Activated CD4-positive, alpha-beta T cell treated with anti-CD3 and anti-CD28 coated beads, Interleukin-2, amount 50 U/mL, for 24 hours (primary cell): ENCODE data around the gene CIDEB.
A peak's percentile ranks its signal among the peaks of the same experiment; 100 is the strongest.
"Not testable (repeated sequence)": the region's sequence is repeated elsewhere in the genome, so short reads cannot be mapped to it uniquely, and the experiment has no call there.

Experiments used
- DNase-seq, 2 donors: peaks; one replicate each; pipeline ENCODE4 v3.0.0-alpha.2; 2020; ENCODE audit warnings: low read depth in 1 of 2, low spot score in 1 of 2

The CIDEB gene

DNA sequence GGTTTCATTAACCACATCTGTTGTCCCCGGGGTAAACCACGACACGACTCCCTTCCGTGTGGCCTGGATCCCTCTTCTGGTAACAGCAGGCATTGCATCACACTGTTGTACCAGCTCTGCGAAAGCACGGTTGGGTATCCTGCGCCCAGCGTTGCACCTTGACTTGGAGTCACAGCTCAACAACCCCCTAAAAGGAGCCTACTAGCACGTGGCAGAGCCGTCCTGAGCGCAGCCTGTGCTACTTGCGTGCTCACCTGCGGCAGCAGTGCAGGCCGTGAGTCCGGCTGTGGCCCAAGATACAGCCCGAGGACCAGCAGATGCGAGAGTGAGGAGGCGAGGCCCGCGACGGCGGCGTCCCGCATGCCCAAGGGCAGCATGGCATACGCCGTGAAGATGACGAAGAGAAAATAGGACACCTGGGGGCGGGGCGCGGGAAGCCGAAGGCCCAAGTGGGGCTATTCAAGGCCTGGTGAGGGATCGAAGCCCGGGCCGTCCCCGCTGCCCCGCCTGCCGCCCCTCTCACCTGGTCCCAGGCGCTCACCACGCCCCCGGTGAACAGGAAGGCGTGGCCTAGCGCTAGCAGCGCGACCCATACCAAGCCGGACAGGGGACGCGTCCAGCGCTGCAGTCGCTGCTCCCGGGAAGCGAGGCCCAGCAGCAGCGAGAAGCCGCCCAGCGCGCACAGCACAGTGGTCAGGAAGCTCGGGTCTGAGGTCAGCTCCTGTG is 24.7 kb upstream of the CIDEB start:
- DNase-seq, result peak; percentile 55 to 84

DNA sequence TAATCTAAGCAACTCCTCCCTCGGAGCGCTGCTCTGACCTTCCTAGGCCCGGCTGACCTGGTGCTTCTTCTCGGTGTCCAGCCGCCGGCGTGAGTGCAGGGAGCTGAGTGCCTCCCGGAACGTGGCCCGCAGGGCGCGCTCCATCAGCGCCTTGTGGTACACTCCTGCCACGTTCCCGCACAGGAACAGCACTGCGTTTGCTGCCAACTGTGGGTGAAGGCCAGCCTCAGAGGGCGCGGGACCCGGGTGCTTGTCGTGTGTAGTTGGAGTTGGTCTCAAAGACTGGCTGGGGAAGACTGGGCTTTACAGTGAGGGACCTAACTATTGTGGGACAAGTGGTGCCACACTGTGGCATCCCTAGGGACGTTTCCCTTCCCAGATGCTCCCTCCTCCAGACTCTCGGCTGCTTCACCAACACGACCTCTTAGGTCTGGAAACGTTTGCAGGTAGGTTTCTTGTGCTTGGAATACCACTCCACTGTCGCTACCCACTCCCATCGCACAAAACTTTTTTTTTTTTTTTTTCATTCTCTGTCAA is 24.0 kb upstream of the CIDEB start:
- no peak for DNase-seq

DNA sequence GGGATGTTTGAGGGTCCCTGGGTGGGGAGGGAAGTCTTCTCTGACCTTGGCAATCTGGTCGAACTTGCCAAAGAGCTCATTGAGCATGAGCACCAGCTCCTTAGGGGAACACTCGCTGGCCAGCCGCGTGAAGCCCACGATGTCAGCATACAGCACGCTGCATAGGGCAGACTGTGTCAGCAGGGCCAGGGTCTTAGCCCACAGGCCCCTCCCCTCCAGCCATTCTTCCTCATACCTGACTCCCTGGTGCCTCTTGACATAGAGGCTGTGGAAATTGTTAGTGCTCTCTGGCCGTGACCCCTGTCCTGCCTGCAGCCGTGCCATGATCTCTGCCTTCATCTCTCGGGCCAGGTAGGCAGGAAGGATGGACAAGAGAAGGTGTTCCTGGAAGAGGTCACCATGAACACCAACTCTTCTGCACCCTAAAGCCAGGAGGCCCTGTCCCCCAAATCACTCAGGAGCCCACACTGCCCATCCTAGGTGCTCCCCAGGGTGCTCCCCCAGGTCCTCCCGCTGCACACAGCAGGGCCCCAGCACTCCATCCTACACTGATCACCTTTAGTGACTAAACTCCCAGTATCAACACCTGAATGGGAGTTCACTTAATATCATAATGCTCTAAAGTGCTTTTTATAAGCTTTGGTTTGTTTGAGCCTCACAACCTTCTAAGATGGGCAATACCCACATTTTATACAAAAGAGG is 23.3 kb upstream of the CIDEB start:
- DNase-seq, result no peak

DNA sequence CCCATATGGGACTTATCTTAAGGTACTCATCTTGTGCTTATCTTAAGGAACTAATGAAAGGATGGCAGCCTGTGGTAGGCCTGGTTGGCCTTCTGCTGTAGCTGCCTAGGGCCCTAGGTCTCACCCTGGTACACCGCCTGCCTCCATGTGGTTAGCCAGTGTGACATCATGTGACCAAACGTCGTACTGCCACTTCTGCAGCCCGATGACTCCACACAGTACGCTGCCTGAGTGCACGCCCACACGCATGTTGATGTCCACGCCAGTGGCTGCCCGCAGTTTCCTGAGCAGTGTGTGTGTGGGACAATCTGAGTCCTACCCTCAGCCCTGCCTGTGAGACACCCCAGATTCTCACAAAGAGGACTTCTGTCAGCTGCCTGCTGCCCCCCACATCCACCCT is 22.0 kb upstream of the CIDEB start:
- DNase-seq, result no peak

DNA sequence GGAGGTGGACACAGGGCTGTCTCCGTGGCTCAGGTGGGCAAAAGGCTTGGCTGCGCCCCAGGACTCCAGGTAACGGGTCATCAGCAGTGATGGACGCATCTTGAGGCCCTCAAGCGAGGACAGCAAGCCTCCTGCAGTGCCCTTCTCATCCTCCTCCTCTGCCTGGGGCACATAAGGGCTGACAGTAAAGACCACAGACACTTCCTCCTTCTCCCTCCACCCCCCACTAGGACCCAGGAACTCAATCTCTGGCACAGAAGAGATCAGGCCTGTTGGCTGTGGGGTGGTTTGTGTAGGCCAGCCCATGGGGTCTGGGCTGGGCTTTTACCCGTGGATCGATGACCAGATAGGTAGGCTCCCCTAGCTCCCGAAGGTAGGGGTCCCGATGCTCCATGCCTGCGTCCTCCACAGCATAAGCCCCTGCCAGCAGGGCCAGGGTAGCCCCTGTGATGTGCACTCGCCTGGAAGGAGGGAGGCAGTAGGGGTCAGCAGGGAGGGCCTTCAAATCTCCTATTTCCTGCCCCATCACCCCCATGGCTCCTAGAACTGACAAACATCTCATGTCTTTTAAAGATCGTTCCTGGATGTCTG is 21.4 kb upstream of the CIDEB start:
- no peak for DNase-seq

DNA sequence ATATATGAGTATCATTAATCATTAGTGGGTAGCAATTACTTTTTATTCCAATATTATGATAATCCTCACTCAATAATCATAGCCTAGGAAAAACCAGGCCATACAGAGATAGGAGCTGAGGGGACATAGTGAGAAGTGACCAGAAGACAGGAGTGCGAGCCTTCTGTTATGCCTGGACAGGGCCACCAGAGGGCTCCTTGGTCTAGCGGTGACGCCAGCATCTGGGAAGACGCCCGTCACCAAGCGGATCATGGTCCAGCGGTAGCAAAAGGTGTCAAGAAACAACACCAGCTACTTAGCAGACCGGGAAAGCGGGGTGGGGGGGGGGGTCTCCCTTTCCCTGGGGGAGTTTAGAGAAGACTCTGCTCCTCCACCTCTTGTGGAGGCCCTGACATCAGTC is 20.1 kb upstream of the CIDEB start:
- DNase-seq, result not testable (repeated sequence)

DNA sequence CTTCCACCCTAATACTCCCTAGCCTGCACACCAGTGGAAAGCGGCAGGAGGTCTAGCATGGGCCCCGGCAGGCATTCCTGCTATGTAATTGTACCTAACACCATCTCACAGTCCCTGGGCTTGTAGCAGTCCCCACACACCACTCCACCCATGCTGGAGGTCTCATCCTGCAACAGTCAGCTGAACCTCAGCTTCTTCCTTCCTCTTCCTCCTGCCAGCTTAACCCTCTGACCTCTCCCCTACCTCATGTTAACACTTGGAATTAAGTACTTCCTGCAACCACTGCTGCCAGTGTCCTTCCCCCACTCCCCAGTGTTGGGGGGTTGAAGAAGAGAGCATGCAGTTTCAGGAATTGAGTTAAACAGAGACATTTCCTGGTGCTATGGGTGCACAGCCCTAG is 19.5 kb upstream of the CIDEB start:
- no peak for DNase-seq

DNA sequence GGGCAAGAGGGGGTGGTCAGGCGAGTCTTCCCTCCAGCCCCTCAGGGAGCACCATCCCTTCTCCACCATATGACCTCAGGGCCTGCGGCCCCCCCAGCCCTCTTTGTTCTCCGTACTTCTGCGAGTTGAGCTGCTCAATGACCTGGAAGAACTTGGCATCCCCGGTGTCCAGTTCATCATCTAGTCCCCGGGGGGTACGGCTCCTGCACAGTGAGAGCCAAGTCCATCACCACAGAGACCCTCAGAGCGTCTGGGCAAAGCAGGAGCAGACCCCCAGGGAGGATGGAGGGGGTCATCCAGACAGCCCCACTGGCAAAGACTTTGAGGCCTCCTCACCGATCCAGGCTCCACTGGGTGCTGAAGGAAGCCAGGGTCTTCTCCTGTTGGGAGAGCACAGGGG is 18.2 kb upstream of the CIDEB start:
- DNase-seq, result no peak

DNA sequence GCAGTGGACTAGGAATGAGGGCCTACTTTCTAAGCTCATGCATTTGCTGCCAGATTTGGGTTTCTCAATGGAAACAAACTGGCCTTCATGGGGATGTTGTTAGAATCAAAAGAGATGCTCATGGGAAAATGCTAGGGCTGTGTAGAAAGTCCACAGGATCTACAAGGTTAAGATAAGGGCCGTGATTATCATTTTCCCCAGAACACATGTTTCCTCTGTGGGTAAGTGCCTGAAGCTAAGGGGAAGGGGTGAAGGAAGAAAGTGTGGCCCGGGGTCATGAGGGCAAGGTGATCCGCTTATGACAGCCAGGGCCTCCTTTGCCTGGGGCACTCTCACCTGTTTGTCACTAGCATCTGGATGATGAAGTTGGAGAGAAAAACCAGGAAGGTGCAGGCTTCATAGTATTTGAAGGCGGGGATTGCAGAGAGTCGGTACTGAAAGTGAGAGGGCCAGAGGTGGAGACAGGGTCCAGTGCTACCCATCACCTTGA is 17.3 kb upstream of the CIDEB start:
- DNase-seq, result no peak

DNA sequence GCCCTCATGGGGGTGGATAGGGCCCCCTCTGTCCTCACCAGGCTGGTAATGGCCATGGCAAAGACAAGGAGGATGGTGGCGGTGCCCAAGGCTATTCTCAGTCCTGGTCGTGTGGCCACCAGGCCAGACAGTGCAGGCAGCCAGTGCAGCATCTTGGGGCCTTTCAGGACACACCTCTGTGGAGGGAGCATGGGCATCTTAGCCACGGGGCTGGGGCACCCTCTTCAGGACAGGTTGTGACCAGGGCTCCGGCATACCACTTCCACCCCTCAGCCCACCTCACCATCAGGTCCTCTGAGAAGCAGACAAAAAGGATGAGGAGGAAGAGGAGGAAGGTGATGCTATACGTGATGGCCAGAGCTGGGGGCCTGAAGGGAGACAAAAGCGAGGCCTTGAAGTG is 16.2 kb upstream of the CIDEB start:
- no peak for DNase-seq

DNA sequence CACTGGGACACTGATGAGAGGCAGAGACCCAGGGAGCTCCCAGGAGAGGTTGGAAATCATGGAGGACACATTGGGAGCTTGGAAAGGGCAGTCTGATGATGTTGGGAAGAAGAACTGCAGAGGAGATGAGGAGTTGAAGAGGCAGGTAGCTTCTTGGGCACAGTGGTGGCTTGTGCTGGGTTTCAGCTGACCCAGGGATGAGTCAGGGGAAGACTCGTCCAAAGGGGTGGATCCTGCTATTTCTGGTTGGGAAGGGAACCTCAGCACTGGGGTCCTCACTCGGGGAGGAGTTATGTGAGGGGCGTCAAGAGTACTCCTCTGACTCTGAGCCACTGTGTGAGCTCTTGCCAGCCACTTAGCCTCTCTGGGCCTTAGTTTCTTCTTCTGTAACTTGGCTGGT is 15.6 kb upstream of the CIDEB start:
- DNase-seq, result no peak

DNA sequence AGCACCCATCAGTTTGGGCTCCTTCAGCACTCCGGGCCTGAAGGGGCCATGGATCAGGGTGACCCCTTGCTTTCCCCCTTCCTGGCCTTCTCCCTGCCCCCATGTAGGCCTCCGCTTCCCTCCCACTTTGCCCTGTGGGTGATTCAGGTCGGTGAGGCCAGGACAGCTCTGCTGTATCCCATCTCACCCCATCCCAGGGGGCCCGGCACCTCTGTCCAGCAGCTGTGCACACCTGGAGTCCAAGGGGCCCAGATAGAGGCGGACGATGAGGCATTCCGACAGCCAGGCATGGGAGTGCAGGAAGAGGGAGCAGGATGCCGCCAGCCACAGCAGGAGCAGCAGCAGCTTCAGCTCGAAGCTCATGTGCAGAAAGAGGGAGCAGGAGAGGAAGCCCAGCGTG is 14.9 kb upstream of the CIDEB start:
- no peak for DNase-seq

DNA sequence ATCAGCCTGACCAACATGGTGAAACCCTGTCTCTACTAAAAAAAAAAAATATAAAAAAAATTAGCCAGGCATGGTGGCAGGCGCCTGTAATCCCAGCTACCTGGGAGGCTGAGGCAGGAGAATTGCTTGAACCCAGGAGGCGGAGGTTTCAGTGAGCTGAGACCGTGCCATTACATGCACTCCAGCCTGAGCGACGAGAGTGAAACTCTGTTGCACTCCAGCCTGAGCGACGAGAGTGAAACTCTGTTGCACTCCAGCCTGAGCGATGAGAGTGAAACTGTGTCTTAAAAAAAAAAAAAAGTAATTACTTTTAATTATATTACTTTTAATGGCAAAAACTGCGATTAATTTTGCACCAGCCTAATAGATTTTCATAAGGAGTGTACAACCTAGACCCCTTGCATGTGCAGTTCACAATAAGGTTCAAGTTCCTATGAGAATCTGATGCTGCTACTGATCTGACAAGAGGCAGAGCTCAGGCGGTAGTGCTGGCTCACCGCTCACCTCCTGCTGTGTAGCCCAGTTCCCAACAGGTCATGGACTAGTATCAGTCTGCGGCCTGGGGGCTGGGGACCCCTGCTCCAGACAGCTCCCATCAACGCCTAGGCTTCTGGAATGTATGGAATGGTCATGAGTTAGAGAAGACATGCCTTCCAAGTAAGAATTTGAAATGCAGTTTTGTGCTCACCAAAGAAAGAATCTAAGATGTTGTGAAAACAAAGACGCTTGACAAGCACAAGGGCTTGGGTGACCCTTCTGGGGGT is 13.6 kb upstream of the CIDEB start:
- no peak for DNase-seq

DNA sequence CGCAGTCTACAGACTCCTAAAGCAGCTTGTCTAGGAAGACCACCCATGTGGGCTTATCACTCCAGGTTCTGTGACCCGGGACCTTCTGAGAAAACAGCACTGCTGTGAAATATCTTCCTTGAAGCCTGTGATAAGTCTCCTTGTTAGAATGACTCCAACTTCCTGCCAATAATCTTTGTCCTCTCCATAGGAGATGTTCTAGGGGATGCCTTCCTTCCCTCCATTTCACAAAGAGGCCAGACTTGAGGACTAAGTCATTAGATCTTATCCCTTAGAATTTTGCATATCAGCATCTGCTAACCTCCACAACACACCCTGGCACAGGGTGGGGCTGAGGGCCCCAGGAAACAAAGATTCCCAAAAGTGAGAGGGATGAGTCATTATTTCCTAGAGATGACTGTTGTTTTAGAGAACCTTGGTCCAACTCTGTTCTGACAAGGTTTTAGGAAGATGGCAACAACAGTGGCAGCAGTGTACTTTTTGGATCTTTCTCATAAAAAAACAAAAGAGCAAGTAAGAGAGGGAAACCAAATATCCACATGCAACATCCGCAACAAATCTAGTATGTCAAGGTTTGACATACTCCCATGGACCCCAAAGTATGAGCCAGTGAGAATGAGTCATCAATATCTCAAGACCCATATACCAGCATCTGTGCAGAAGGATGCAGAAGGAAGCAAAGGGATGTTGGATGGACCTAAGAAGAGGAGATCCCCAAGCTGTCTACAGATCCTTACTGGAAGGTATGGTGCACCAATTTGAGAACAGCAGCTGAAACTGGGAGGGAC is 9.6 kb upstream of the CIDEB start:
- DNase-seq, result no peak

DNA sequence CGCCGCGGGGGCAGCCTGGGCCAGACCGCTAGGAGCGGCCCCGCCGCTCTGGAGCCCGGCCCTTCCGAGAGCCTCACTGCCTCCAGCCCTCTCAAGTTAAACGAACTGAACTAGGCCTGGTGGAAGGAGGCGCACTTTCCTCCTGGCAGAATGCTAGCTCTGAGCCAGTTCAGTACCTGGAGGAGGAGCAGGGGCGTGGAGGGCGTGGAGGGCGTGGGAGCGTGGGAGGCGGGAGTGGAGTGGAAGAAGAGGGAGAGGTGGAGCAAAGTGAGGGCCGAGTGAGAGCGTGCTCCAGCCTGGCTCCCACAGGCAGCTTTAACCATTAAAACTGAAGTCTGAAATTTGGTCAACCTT is 8.8 kb upstream of the CIDEB start:
- DNase-seq, result no peak

DNA sequence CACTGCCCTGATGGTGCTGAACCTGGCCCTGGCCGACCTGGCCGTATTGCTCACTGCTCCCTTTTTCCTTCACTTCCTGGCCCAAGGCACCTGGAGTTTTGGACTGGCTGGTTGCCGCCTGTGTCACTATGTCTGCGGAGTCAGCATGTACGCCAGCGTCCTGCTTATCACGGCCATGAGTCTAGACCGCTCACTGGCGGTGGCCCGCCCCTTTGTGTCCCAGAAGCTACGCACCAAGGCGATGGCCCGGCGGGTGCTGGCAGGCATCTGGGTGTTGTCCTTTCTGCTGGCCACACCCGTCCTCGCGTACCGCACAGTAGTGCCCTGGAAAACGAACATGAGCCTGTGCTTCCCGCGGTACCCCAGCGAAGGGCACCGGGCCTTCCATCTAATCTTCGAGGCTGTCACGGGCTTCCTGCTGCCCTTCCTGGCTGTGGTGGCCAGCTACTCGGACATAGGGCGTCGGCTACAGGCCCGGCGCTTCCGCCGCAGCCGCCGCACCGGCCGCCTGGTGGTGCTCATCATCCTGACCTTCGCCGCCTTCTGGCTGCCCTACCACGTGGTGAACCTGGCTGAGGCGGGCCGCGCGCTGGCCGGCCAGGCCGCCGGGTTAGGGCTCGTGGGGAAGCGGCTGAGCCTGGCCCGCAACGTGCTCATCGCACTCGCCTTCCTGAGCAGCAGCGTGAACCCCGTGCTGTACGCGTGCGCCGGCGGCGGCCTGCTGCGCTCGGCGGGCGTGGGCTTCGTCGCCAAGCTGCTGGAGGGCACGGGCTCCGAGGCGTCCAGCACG is 8.2 kb upstream of the CIDEB start:
- DNase-seq, result no peak

DNA sequence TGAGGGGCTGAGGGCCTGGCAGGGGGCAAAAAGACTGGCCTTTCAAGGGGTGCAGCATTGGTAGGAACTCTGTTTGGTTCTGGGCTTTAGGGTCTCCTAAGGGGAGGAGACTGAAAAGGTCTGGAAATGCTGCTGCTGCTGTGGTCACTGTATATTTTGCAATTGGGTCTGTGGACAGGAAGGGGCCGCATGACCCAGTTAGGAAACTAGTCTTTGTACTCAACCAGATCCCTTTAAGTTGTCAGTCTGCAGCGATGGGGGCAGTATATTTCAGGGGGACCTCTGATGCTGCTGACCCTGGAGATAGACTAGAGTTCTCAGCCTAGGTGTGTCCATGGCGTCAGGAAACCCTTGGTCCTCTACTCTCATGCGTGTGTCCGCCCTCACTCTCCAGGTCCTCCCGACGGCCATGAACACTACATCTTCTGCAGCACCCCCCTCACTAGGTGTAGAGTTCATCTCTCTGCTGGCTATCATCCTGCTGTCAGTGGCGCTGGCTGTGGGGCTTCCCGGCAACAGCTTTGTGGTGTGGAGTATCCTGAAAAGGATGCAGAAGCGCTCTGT is 7.5 kb upstream of the CIDEB start:
- no peak for DNase-seq

DNA sequence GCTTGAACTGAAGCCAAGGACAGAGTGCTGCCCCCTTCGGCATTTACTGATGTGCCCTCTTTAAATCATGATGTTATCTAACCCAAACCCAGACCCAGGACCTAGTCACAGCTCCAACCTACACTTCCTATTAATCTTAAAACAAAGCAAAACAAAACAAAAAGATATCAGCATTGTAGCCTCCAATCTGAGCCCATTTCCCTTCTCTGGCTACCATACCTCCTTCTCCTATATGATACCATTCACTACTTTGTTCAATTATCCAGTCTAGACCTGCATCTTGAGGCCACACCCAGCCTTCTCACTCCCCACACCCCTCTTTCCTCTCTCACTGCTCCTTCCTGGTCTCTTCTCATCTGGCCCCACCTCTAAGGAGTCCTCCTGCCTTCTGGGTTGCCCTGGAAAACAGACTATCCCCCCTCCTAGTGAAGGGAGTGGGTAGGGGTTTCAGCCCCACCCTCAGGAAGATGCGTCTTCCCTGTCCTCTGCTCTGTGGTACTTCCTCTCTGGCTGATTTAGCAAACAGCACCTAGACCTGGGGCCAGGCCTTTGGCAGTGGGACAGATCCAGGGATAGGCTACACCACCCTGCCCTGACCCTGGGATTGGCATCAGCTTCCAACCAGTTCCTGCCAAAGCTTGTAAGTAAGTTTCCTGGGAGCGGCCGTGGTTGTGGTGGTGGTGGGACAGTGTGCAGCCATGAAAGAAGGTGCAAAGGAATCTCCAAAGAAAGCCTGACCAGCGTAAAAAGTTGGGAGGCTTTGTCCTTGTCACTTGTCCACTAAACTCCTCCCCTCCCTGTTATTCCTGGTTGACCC is 6.8 kb upstream of the CIDEB start:
- no peak for DNase-seq

DNA sequence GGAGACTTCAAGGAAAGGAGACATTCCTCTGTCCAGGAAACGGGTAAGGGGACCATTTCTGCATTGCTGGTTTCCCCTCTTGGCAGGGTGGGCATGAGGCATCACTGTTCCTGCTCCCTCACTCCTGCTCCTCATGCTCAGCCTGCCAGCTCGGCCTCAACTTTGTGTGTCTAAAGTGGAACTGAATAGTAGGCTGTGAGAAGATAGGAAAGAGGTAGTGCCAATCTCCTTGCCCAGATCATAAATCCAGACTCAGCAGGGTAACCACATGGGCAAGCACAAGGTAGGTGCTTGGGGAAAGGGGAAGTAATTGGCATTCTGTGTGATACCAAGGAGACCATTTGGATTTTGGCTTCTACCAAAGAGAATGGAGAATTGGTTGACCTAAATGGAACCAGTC is 6.1 kb upstream of the CIDEB start:
- no peak for DNase-seq
